ENCODE measurements around the gene CFAP46. TPM values are rescaled to one million over a fixed set of nuclear protein-coding genes. Genes with fewer than 3 reads are reported as not detected.

The CFAP46 gene
- total and polyA plus RNA-seq, 4 donors: 0.33 to 0.59 (median 0.42) TPM

DNA sequence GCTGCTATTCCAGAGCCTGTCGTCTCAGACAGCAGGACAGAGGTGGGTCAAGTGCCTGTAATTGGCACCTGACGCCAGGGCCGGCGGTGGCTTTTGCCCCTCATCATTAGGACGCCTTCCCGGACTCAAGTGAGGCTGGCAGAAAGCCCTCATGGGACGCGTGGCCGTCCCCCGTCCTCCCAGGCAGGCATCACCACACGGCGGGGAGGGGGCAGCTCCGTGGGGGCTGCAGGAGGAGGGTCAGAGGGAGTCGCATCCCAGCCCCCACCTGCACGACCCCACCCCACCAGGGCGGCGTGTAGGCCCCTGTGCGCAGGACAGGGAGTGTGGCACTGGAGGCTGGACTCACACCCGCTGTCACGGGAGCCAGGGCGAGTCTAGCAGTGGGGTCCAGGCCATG, 16.3 kb downstream of the CFAP46 start (continued):
- TF ChIP-seq, protein P1, sequence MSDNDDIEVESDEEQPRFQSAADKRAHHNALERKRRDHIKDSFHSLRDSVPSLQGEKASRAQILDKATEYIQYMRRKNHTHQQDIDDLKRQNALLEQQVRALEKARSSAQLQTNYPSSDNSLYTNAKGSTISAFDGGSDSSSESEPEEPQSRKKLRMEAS (IDR thresholded peaks at IDR 0.05): no peak
- no peak for TF ChIP-seq TAF1 (conservative IDR thresholded peaks at IDR 0.05)
- TF ChIP-seq HNF4G (IDR thresholded peaks at IDR 0.05): no peak
- TF ChIP-seq NR2F2 (IDR thresholded peaks at IDR 0.05): no peak
- no peak for TF ChIP-seq YY1 (IDR thresholded peaks at IDR 0.05)
- TF ChIP-seq FOXA1 (IDR thresholded peaks at IDR 0.05): no peak
- TF ChIP-seq GABPA (IDR thresholded peaks at IDR 0.05 in 1 of 2, conservative IDR thresholded peaks at IDR 0.05 in 1 of 2): no peak
- TF ChIP-seq, protein P2, sequence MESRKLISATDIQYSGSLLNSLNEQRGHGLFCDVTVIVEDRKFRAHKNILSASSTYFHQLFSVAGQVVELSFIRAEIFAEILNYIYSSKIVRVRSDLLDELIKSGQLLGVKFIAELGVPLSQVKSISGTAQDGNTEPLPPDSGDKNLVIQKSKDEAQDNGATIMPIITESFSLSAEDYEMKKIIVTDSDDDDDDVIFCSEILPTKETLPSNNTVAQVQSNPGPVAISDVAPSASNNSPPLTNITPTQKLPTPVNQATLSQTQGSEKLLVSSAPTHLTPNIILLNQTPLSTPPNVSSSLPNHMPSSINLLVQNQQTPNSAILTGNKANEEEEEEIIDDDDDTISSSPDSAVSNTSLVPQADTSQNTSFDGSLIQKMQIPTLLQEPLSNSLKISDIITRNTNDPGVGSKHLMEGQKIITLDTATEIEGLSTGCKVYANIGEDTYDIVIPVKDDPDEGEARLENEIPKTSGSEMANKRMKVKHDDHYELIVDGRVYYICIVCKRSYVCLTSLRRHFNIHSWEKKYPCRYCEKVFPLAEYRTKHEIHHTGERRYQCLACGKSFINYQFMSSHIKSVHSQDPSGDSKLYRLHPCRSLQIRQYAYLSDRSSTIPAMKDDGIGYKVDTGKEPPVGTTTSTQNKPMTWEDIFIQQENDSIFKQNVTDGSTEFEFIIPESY (IDR thresholded peaks at IDR 0.05): no peak
- TF ChIP-seq RAD21 (IDR thresholded peaks at IDR 0.05): no peak

DNA sequence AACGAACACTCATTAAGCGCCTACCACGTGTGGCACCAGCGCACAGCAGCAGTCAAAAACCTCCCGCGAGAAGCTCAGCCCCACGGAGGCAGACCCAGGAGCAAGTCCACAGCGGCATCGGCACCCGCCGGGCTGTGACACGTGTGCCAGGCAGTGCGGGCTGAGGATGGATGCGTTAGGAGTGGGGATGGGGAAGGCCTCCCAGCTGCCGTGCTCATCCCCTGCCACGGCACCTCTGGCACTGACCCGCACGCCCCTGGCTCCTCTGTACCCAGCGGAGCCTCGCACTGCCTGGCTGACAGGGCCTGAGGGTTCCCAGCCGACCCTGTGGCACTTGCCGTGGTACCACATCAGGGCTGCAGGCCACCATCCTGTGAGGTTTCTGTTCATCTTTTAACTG, 16.8 kb downstream of the CFAP46 start:
- Histone ChIP-seq H3K36me3 (ENCODE audit: control insufficient read depth in 4 of 4, insufficient read depth in 3 of 4, low read depth in 1 of 4, low read length in 3 of 4) (no peaks in the 10 kb centered on the region), H3K4me1 (ENCODE audit: control insufficient read depth in 4 of 4, insufficient read depth in 4 of 4, low read length in 3 of 4) (peaks cover 0 to 3% (median 0%) of the 10 kb centered on the region in 4 donors), H3K4me3 (ENCODE audit: low read depth in 1 of 3, low read length in 3 of 3) (no peak overlapping the region), H3K9me3 (ENCODE audit: control insufficient read depth in 4 of 4, low read length in 3 of 4) (no peaks in the 10 kb centered on the region), H3K27ac (ENCODE audit: low read depth in 1 of 2, low read length in 2 of 2) (no peak overlapping the region), H3K9ac (ENCODE audit: low read depth in 1 of 2, low read length in 2 of 2) (no peak overlapping the region), H3K27me3 (ENCODE audit: control insufficient read depth in 4 of 4, insufficient read depth in 4 of 4, low read length in 3 of 4) (no peaks in the 10 kb centered on the region)
- no peak for TF ChIP-seq JUND (IDR thresholded peaks at IDR 0.05)
- TF ChIP-seq HNF4G (IDR thresholded peaks at IDR 0.05): no peak
- no peak for TF ChIP-seq EGR1 (IDR thresholded peaks at IDR 0.05; ENCODE audit: low read depth in 2 of 2)
- no peak for TF ChIP-seq GABPA (IDR thresholded peaks at IDR 0.05 in 1 of 2, conservative IDR thresholded peaks at IDR 0.05 in 1 of 2)
- TF ChIP-seq, protein P1 (IDR thresholded peaks at IDR 0.05): no peak
- TF ChIP-seq, protein P3, sequence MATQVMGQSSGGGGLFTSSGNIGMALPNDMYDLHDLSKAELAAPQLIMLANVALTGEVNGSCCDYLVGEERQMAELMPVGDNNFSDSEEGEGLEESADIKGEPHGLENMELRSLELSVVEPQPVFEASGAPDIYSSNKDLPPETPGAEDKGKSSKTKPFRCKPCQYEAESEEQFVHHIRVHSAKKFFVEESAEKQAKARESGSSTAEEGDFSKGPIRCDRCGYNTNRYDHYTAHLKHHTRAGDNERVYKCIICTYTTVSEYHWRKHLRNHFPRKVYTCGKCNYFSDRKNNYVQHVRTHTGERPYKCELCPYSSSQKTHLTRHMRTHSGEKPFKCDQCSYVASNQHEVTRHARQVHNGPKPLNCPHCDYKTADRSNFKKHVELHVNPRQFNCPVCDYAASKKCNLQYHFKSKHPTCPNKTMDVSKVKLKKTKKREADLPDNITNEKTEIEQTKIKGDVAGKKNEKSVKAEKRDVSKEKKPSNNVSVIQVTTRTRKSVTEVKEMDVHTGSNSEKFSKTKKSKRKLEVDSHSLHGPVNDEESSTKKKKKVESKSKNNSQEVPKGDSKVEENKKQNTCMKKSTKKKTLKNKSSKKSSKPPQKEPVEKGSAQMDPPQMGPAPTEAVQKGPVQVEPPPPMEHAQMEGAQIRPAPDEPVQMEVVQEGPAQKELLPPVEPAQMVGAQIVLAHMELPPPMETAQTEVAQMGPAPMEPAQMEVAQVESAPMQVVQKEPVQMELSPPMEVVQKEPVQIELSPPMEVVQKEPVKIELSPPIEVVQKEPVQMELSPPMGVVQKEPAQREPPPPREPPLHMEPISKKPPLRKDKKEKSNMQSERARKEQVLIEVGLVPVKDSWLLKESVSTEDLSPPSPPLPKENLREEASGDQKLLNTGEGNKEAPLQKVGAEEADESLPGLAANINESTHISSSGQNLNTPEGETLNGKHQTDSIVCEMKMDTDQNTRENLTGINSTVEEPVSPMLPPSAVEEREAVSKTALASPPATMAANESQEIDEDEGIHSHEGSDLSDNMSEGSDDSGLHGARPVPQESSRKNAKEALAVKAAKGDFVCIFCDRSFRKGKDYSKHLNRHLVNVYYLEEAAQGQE (IDR thresholded peaks at IDR 0.05): no peak
- TF ChIP-seq, protein P4, sequence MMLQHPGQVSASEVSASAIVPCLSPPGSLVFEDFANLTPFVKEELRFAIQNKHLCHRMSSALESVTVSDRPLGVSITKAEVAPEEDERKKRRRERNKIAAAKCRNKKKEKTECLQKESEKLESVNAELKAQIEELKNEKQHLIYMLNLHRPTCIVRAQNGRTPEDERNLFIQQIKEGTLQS (IDR thresholded peaks at IDR 0.05): no peak
- TF ChIP-seq TAF1 (conservative IDR thresholded peaks at IDR 0.05): no peak
- no peak for TF ChIP-seq RAD21 (IDR thresholded peaks at IDR 0.05)
- no peak for TF ChIP-seq RXRA (IDR thresholded peaks at IDR 0.05)
- TF ChIP-seq SP1 (IDR thresholded peaks at IDR 0.05): no peak
- TF ChIP-seq, protein P2 (IDR thresholded peaks at IDR 0.05): no peak
- TF ChIP-seq YY1 (IDR thresholded peaks at IDR 0.05): no peak
- no peak for TF ChIP-seq NR2F2 (IDR thresholded peaks at IDR 0.05)
- TF ChIP-seq FOXA1 (IDR thresholded peaks at IDR 0.05): no peak
- TF ChIP-seq, protein P5, sequence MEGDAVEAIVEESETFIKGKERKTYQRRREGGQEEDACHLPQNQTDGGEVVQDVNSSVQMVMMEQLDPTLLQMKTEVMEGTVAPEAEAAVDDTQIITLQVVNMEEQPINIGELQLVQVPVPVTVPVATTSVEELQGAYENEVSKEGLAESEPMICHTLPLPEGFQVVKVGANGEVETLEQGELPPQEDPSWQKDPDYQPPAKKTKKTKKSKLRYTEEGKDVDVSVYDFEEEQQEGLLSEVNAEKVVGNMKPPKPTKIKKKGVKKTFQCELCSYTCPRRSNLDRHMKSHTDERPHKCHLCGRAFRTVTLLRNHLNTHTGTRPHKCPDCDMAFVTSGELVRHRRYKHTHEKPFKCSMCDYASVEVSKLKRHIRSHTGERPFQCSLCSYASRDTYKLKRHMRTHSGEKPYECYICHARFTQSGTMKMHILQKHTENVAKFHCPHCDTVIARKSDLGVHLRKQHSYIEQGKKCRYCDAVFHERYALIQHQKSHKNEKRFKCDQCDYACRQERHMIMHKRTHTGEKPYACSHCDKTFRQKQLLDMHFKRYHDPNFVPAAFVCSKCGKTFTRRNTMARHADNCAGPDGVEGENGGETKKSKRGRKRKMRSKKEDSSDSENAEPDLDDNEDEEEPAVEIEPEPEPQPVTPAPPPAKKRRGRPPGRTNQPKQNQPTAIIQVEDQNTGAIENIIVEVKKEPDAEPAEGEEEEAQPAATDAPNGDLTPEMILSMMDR (IDR thresholded peaks at IDR 0.05; ENCODE audit: low read depth, low read length, missing input control): no peak
- TF ChIP-seq FOXA2 (IDR thresholded peaks at IDR 0.05): no peak
- TF ChIP-seq HNF4A (conservative IDR thresholded peaks at IDR 0.05): no peak
- 95% methylated on average over 22 of the region's 22 CpGs for WGBS
- no peak for DNase-seq (ENCODE audit: low spot score)

All from liver (tissue), 9 donors.